HepG2 (cell line): ENCODE results near the gene GSK3B. TPM values are rescaled to one million over a fixed set of nuclear protein-coding genes. Genes with fewer than 3 reads are reported as not detected.

Source experiments
- ARNTL ChIP-seq: sonication (generic); formaldehyde crosslinking; IDR thresholded peaks from 2 replicates; pipeline ENCODE4 v1.4.0; 2020; ENCODE audit warnings: mild to moderate bottlenecking, missing genetic modification reagents
- BCL6 ChIP-seq: IDR thresholded peaks from 2 replicates; pipeline ENCODE4 v1.6.1; 2016; ENCODE audit warnings: missing genetic modification reagents, missing compliant biosample characterization
- CBFB ChIP-seq: sonication (generic); formaldehyde crosslinking; IDR thresholded peaks from 2 replicates; pipeline ENCODE4 v1.4.0; 2020; ENCODE audit warnings: missing genetic modification reagents
- FOSL1 ChIP-seq: sonication (generic); formaldehyde crosslinking; IDR thresholded peaks from 2 replicates; pipeline ENCODE4 v1.9.0; 2021; ENCODE audit warnings: missing genetic modification reagents, borderline replicate concordance
- FOSL2 ChIP-seq: sonication (generic); formaldehyde crosslinking; IDR thresholded peaks from 2 replicates; pipeline ENCODE4 v1.4.0; 2020; ENCODE audit warnings: missing genetic modification reagents
- HIVEP1 ChIP-seq: sonication (generic); formaldehyde crosslinking; IDR thresholded peaks from 2 replicates; pipeline ENCODE4 v1.4.0; 2020; ENCODE audit warnings: mild to moderate bottlenecking, missing genetic modification reagents
- HNRNPK ChIP-seq: fragments of 200-400 bp; formaldehyde crosslinking; IDR thresholded peaks from 2 replicates; pipeline ENCODE4 v1.6.1; 2018; ENCODE audit warnings: low read length, low read depth, moderate library complexity, mild to moderate bottlenecking; ENCODE audit not compliant: poor library complexity, severe bottlenecking
- NAIF1 ChIP-seq: sonication (generic); formaldehyde crosslinking; IDR thresholded peaks from 2 replicates; pipeline ENCODE4 v1.5.0; 2020; ENCODE audit warnings: mild to moderate bottlenecking, missing genetic modification reagents, borderline replicate concordance
- SMYD3 ChIP-seq: sonication (generic); formaldehyde crosslinking; IDR thresholded peaks from 2 replicates; pipeline ENCODE4 v1.8.1; 2023; ENCODE audit warnings: mild to moderate bottlenecking, missing genetic modification reagents
- TCF12 ChIP-seq, 2 experiments: fragments of 450-650 bp in 1 of 2; sonication (generic) in 1 of 2; formaldehyde crosslinking in 1 of 2; IDR thresholded peaks; 2 replicates each; pipeline versions ENCODE4 v1.6.1 to v1.8.0; 2017 to 2022; ENCODE audit warnings: antibody characterized with exemption in 1 of 2, mild to moderate bottlenecking in 1 of 2, missing genetic modification reagents in 1 of 2, moderate library complexity in 1 of 2
- ZFY ChIP-seq: sonication (generic); formaldehyde crosslinking; IDR thresholded peaks from 2 replicates; pipeline ENCODE4 v1.4.0; 2020; ENCODE audit warnings: missing genetic modification reagents
- ZNF674 ChIP-seq: sonication (generic); formaldehyde crosslinking; IDR thresholded peaks from 2 replicates; pipeline ENCODE4 v1.5.0; 2020; ENCODE audit warnings: low read depth, mild to moderate bottlenecking, missing genetic modification reagents
- ZNF761 ChIP-seq: sonication (generic); formaldehyde crosslinking; conservative IDR thresholded peaks from 2 replicates; pipeline ENCODE4 v1.4.0; 2020; ENCODE audit warnings: mild to moderate bottlenecking, missing genetic modification reagents
- ZNF792 ChIP-seq: IDR thresholded peaks from 2 replicates; pipeline ENCODE4 v1.6.1; 2016
- ZNF841 ChIP-seq: sonication (generic); formaldehyde crosslinking; IDR thresholded peaks from 2 replicates; pipeline ENCODE4 v1.8.1; 2023; ENCODE audit warnings: missing genetic modification reagents, borderline replicate concordance
- polyA plus RNA-seq, 8 experiments: library from polyadenylated mRNA; depleted of rRNA in 3 of 8; stranded (reverse) in 7 of 8; unstranded in 1 of 8; fragments of >200 nt; fragmentation: Illumina TruSeq in 4 of 8; extraction: Trizol in 4 of 8; gene quantifications; 2 replicates each; pipeline versions ENCODE4 v1.2.1 to v1.2.3, GENCODE V29; 2011 to 2016; ENCODE audit warnings: low read depth in 4 of 8, missing spikeins in 1 of 8, mixed read lengths in 1 of 8; ENCODE audit not compliant: insufficient read depth in 1 of 8
- total RNA-seq, 5 experiments: library from RNA; depleted of rRNA; stranded (reverse); fragments of >200 nt; fragmentation: Illumina TruSeq; extraction: Trizol; gene quantifications; 2 replicates each; pipeline ENCODE4 v1.2.3, GENCODE V29; 2016; ENCODE audit warnings: low read depth in 1 of 5
- TF ChIP-seq, protein P1 (sequence below), 2 experiments: sonication (generic) in 1 of 2; formaldehyde crosslinking in 1 of 2; IDR thresholded peaks; 2 replicates each; pipeline versions ENCODE4 v1.4.0 to v1.6.1; 2018 to 2020; ENCODE audit warnings: missing genetic modification reagents in 2 of 2, borderline replicate concordance in 1 of 2, low read depth in 1 of 2, mild to moderate bottlenecking in 1 of 2, missing biosample characterization in 1 of 2
- TF ChIP-seq, protein P2 (sequence below): IDR thresholded peaks from 2 replicates; pipeline ENCODE4 v1.6.1; 2016; ENCODE audit warnings: missing biosample characterization, missing genetic modification reagents, low read depth
- TF ChIP-seq, protein P3 (sequence below): IDR thresholded peaks from 2 replicates; pipeline ENCODE4 v1.6.1; 2016; ENCODE audit warnings: low read depth, control low read depth
- TF ChIP-seq, protein P4 (sequence below): IDR thresholded peaks from 2 replicates; pipeline ENCODE4 v1.6.1; 2012; ENCODE audit warnings: inconsistent platforms
- TF ChIP-seq, protein P5 (sequence below): sonication (generic); formaldehyde crosslinking; conservative IDR thresholded peaks from 2 replicates; pipeline ENCODE4 v1.4.0; 2020; ENCODE audit warnings: missing genetic modification reagents

GSK3B gene
- total and polyA plus RNA-seq, 2 of the 13 experiments (the other 11 are each of a cell fraction or from before 2014, with no cell fraction given), result 22.3 to 30.1 TPM

DNA sequence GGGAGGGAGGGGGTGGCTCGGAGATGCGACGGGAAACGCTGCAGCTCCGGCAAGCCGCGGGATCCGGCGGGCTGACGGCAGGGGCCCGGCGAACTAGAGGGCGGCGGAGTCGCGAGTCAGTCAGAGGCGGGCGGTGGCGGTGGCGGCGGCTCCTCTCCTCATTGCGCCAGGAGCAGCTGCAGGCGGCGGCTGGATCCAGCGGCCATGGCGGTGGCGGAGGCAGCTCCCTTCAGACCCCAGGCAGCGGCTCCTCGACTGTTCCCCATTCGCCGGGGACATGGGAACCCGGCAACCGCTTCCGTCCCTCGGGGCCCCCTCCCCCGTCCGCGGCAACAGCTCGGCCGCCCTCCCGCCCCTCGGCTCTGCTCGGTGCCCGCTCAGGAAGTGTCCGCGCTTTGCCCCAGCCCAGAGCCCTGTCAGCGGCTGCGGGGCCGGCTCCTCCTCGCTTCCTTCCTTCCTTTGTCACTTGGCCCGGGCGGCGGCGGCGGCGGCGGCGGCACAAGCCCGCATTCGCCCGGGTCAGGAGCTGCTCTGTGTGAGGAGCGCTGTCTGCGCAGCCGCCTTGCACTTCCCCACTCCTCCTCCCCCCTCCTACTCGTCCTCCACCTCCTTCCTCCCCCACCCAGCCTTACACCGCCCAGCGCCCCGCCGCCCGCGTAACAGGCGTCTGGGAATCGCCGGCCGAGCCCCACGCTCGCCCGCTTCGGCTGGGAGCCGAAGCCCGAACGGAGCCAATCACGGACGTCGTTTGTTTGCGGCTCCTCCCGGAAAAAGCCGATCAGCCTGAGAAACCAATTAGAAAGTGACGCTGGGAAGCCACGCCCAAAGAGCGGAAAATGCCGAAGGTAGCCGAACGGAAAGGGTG is at the start of gene GSK3B (continued):
- TF ChIP-seq, protein P1, sequence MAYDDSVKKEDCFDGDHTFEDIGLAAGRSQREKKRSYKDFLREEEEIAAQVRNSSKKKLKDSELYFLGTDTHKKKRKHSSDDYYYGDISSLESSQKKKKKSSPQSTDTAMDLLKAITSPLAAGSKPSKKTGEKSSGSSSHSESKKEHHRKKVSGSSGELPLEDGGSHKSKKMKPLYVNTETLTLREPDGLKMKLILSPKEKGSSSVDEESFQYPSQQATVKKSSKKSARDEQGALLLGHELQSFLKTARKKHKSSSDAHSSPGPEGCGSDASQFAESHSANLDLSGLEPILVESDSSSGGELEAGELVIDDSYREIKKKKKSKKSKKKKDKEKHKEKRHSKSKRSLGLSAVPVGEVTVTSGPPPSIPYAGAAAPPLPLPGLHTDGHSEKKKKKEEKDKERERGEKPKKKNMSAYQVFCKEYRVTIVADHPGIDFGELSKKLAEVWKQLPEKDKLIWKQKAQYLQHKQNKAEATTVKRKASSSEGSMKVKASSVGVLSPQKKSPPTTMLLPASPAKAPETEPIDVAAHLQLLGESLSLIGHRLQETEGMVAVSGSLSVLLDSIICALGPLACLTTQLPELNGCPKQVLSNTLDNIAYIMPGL (CRISPR knock-in tag; IDR thresholded peaks at IDR 0.05; ENCODE audit: borderline replicate concordance in 1 of 2, low read depth in 1 of 2), result peak; percentile 60 to 69; a peak in 3 of 4 replicates
- 0 out of 2 replicates have a peak, but pooled peaks have one; percentile 28 for TF ChIP-seq SMYD3
- peak; percentile 42; the same call in 1 of the 2 replicates for TF ChIP-seq HIVEP1 (CRISPR knock-in tag)
- TF ChIP-seq BCL6 (CRISPR knock-in tag), result 0 out of 2 replicates have a peak, but pooled peaks have one; percentile 19
- TF ChIP-seq ZNF674, result no peak
- TF ChIP-seq NAIF1 (CRISPR knock-in tag), result peak; percentile 100
- peak; percentile 99 for TF ChIP-seq HNRNPK
- TF ChIP-seq FOSL1 (CRISPR knock-in tag), result no peak
- TF ChIP-seq ZNF841 (CRISPR knock-in tag), result no peak
- TF ChIP-seq ZNF792 (CRISPR knock-in tag), result peak; percentile 63; the same call in 1 of the 2 replicates
- TF ChIP-seq, protein P2, sequence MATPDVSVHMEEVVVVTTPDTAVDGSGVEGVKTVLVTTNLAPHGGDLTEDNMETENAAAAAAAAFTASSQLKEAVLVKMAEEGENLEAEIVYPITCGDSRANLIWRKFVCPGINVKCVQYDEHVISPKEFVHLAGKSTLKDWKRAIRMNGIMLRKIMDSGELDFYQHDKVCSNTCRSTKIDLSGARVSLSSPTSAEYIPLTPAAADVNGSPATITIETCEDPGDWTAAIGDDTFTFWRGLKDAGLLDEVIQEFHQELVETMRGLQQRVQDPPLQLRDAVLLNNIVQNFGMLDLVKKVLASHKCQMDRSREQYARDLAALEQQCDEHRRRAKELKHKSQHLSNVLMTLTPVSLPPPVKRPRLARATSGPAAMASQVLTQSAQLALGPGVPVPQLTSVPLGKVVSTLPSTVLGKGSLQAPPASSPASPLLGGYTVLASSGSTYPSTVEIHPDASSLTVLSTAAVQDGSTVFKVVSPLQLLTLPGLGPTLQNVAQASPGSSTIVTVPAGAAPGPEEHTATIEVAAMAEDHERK (CRISPR knock-in tag), result no peak
- peak; percentile 30; the same call in 1 of the 2 replicates for TF ChIP-seq FOSL2 (CRISPR knock-in tag)
- TF ChIP-seq ARNTL, result no peak
- TF ChIP-seq CBFB (CRISPR knock-in tag), result 0 out of 2 replicates have a peak, but pooled peaks have one; percentile 13
- peak; percentile 62 for TF ChIP-seq ZNF761 (CRISPR knock-in tag)
- TF ChIP-seq, protein P3, sequence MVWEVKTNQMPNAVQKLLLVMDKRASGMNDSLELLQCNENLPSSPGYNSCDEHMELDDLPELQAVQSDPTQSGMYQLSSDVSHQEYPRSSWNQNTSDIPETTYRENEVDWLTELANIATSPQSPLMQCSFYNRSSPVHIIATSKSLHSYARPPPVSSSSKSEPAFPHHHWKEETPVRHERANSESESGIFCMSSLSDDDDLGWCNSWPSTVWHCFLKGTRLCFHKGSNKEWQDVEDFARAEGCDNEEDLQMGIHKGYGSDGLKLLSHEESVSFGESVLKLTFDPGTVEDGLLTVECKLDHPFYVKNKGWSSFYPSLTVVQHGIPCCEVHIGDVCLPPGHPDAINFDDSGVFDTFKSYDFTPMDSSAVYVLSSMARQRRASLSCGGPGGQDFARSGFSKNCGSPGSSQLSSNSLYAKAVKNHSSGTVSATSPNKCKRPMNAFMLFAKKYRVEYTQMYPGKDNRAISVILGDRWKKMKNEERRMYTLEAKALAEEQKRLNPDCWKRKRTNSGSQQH (CRISPR knock-in tag), result peak; percentile 43; the same call in 1 of the 2 replicates
- TF ChIP-seq, protein P4, sequence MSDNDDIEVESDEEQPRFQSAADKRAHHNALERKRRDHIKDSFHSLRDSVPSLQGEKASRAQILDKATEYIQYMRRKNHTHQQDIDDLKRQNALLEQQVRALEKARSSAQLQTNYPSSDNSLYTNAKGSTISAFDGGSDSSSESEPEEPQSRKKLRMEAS, result peak; percentile 44; the same call in 1 of the 2 replicates
- peak; percentile 72 for TF ChIP-seq ZFY
- TF ChIP-seq, protein P5, sequence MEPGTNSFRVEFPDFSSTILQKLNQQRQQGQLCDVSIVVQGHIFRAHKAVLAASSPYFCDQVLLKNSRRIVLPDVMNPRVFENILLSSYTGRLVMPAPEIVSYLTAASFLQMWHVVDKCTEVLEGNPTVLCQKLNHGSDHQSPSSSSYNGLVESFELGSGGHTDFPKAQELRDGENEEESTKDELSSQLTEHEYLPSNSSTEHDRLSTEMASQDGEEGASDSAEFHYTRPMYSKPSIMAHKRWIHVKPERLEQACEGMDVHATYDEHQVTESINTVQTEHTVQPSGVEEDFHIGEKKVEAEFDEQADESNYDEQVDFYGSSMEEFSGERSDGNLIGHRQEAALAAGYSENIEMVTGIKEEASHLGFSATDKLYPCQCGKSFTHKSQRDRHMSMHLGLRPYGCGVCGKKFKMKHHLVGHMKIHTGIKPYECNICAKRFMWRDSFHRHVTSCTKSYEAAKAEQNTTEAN (CRISPR knock-in tag), result 0 out of 2 replicates have a peak, but pooled peaks have one; percentile 9
- TF ChIP-seq TCF12 (IDR thresholded peaks at IDR 0.05), result no peak
- TF ChIP-seq TCF12 (CRISPR knock-in tag; IDR thresholded peaks at IDR 0.05), result peak; percentile 74; the same call in 1 of the 2 replicates
